GM18505 (cell line): ENCODE results near the gene CCNY.
"Not testable (repeated sequence)": the region's sequence is repeated elsewhere in the genome, so short reads cannot be mapped to it uniquely, and the experiment has no call there.

Experiments
- ATAC-seq: cut with Tn5 transposase; IDR thresholded peaks from one replicate; pipeline ENCODE4 v1.9.1; 2021; ENCODE audit not compliant: unreplicated experiment
- POLR2A ChIP-seq: IDR thresholded peaks from 4 replicates; pipeline ENCODE4 v1.6.1; 2011; ENCODE audit warnings: borderline replicate concordance; ENCODE audit not compliant: insufficient read depth, insufficient read length; ENCODE audit errors: extremely low read depth

CCNY gene

GRCh38 chr10:35336084-35336831, at the start of gene CCNY:
Gene CCNY, plus strand, starts transcription at chr10:35336509. Its CDS starts 545 bp downstream, at chr10:35337054.
- peak; percentile 77 for TF ChIP-seq POLR2A
- peak; percentile 69 for ATAC-seq

GRCh38 chr10:35289198-35289597, 47.1 kb upstream of the CCNY start:
- TF ChIP-seq POLR2A = no peak
- no peak for ATAC-seq

- no peak for TF ChIP-seq POLR2A
- no peak for ATAC-seq
Observed at GRCh38 chr10:35294506-35294905, 41.8 kb upstream of the CCNY start.

GRCh38 chr10:35299016-35299415, 37.3 kb upstream of the CCNY start:
- no peak for TF ChIP-seq POLR2A
- no peak for ATAC-seq

GRCh38 chr10:35300063-35300699, 36.1 kb upstream of the CCNY start:
- ATAC-seq = peak; percentile 98
- no peak for TF ChIP-seq POLR2A

- TF ChIP-seq POLR2A = no peak
- no peak for ATAC-seq
Observed at GRCh38 chr10:35304649-35305048, 31.7 kb upstream of the CCNY start.

- ATAC-seq = no peak
- no peak for TF ChIP-seq POLR2A
Observed at GRCh38 chr10:35306852-35307251, 29.5 kb upstream of the CCNY start.

GRCh38 chr10:35307297-35307696, 29.0 kb upstream of the CCNY start:
- no peak for ATAC-seq

GRCh38 chr10:35308809-35309208, 27.5 kb upstream of the CCNY start:
- ATAC-seq = no peak
- TF ChIP-seq POLR2A = no peak

More at GRCh38 chr10:35307297-35307696, 29.0 kb upstream of the CCNY start:
- TF ChIP-seq POLR2A = no peak

- ATAC-seq = not testable (repeated sequence)
Observed at GRCh38 chr10:35314142-35314541, 22.2 kb upstream of the CCNY start.

- not testable (repeated sequence) for ATAC-seq
Observed at GRCh38 chr10:35315235-35315634, 21.1 kb upstream of the CCNY start.

GRCh38 chr10:35316218-35316967, 19.9 kb upstream of the CCNY start:
- no peak for TF ChIP-seq POLR2A
- peak; percentile 63 for ATAC-seq

- no peak for ATAC-seq
- TF ChIP-seq POLR2A = no peak
Observed at GRCh38 chr10:35318551-35318950, 17.8 kb upstream of the CCNY start.

GRCh38 chr10:35320341-35320740, 16.0 kb upstream of the CCNY start:
- no peak for ATAC-seq
- no peak for TF ChIP-seq POLR2A
